OCI-LY7 (cell line): ENCODE measurements around the gene NOXA1. TPM values are rescaled to one million over a fixed set of nuclear protein-coding genes. Genes with fewer than 3 reads are reported as not detected.
A peak's percentile ranks its signal among the peaks of the same experiment; 100 is the strongest.

Source experiments
- BruUV-seq: library from RNA; stranded (reverse); fragments of 400-500 nt; replicated peaks from 2 replicates; lab custom pipeline; 2021; lab: Mats Ljungman, UMichigan
- CTCF ChIA-PET: fragments of 300-600 bp; sonication (Branson Sonifier 250); formaldehyde crosslinking; loops from one replicate; lab custom pipeline; 2022; ENCODE audit warnings: antibody characterized with exemption; ENCODE audit not compliant: unreplicated experiment; lab: Charles Lee
- POLR2A ChIA-PET: fragments of 300-600 bp; sonication (Branson Sonifier 250); formaldehyde crosslinking; loops from one replicate; lab custom pipeline; 2022; ENCODE audit warnings: antibody characterized with exemption; lab: Charles Lee
- DNase-seq: peaks from one replicate; pipeline ENCODE4 v3.0.0-alpha.2; 2015; ENCODE audit warnings: low spot score
- H2AFZ ChIP-seq: fragments of 200-600 bp; sonication (generic), shearing (Covaris generic); 2 replicates; pipeline ENCODE4 v1.6.1; 2014; ENCODE audit warnings: mild to moderate bottlenecking, antibody characterized with exemption, low read length, moderate library complexity
- H3K27ac ChIP-seq: fragments of 200-600 bp; sonication (generic); 2 replicates; pipeline ENCODE4 v1.5.1; 2014; ENCODE audit warnings: mixed run types, low read depth, mild to moderate bottlenecking, moderate library complexity, low read length, inconsistent platforms; ENCODE audit not compliant: poor library complexity, severe bottlenecking
- H3K36me3 ChIP-seq: fragments of 200-600 bp; sonication (generic); 2 replicates; pipeline ENCODE4 v1.6.1; 2014; ENCODE audit warnings: mild to moderate bottlenecking, antibody characterized with exemption, low read length, moderate library complexity, mixed read lengths; ENCODE audit not compliant: insufficient read depth
- H3K4me1 ChIP-seq: fragments of 200-600 bp; sonication (generic); 2 replicates; pipeline ENCODE4 v1.5.1; 2014; ENCODE audit warnings: mild to moderate bottlenecking, low read length; ENCODE audit not compliant: insufficient read depth, poor library complexity, severe bottlenecking
- H3K4me2 ChIP-seq: fragments of 200-600 bp; sonication (generic); 2 replicates; pipeline ENCODE4 v1.6.1; 2014; ENCODE audit warnings: mild to moderate bottlenecking, low read length
- H3K4me3 ChIP-seq: fragments of 200-600 bp; sonication (generic); 2 replicates; pipeline ENCODE4 v1.5.1; 2014; ENCODE audit warnings: mild to moderate bottlenecking, low read depth, low read length; ENCODE audit not compliant: poor library complexity, severe bottlenecking
- H3K79me2 ChIP-seq: fragments of 200-600 bp; sonication (generic); 2 replicates; pipeline ENCODE4 v1.6.1; 2016; ENCODE audit warnings: low read depth, mild to moderate bottlenecking, low read length, moderate library complexity, mixed read lengths; ENCODE audit not compliant: insufficient read depth
- H3K9me2 ChIP-seq: fragments of 200-600 bp; sonication (generic); 2 replicates; pipeline ENCODE4 v1.6.1; 2016; ENCODE audit warnings: mild to moderate bottlenecking, low read length, mixed read lengths; ENCODE audit not compliant: insufficient read depth
- H3K9me3 ChIP-seq: fragments of 200-600 bp; sonication (generic); 2 replicates; pipeline ENCODE4 v1.6.1; 2014; ENCODE audit warnings: mild to moderate bottlenecking, mixed run types, low read length, mixed read lengths
- H4K20me1 ChIP-seq: fragments of 200-600 bp; sonication (generic); 2 replicates; pipeline ENCODE4 v1.6.1; 2014; ENCODE audit warnings: mild to moderate bottlenecking, antibody characterized with exemption, low read length, moderate library complexity, mixed read lengths; ENCODE audit not compliant: insufficient read depth
- CTCF ChIP-seq: fragments of 200-600 bp; sonication (generic); conservative IDR thresholded peaks from 2 replicates; pipeline ENCODE4 v1.5.1; 2014; ENCODE audit warnings: mild to moderate bottlenecking, antibody characterized with exemption, low read length, moderate library complexity, mixed read lengths
- EZH2phosphoT487 ChIP-seq: fragments of 200-600 bp; sonication (generic); IDR thresholded peaks from 2 replicates; pipeline ENCODE4 v1.6.1; 2018; ENCODE audit warnings: low read depth, borderline replicate concordance, mild to moderate bottlenecking, mixed run types, antibody characterized with exemption, low read length, moderate library complexity, mixed read lengths
- intact Hi-C: fragments of 100-400 bp; cut with micrococcal nuclease; formaldehyde crosslinking; loops from one replicate; pipeline ENCODE4 v1.10.0; 2022; ENCODE audit not compliant: unreplicated experiment
- total RNA-seq, 2 experiments: library from RNA; depleted of rRNA in 1 of 2; stranded (reverse); fragments of >200 nt in 1 of 2; shearing (Covaris generic) in 1 of 2; gene quantifications; 2 replicates each; pipeline ENCODE4 v1.2.3, GENCODE V29; 2014 to 2022

The NOXA1 gene
- total RNA-seq, 2 experiments from 2014 or later: not detected

- Histone ChIP-seq H3K36me3 (peaks cover 17% of the 10 kb centered on the region; the same call in 1 of the 2 replicates), H3K9me3 (no peaks in the 10 kb centered on the region), H3K79me2 (no peaks in the 10 kb centered on the region), H3K4me2 (peak overlapping the region; percentile 7; the same call in 1 of the 2 replicates), H3K4me1 (peaks cover 29% of the 10 kb centered on the region), H4K20me1 (no peaks in the 10 kb centered on the region), H2AFZ (no peak overlapping the region), H3K4me3 (no peak overlapping the region), H3K9me2 (no peaks in the 10 kb centered on the region), H3K27ac (no peak overlapping the region)
- BruUV-seq: no TSS peak
- DNase-seq: peak; percentile 80
- no peak for TF ChIP-seq CTCF
- no peak for TF ChIP-seq EZH2phosphoT487
- POLR2A ChIA-PET: interaction anchor here (0.8 kb wide), 1 partner anchor 185 kb away, joined by 3 read pairs; no protein-coding TSS in a partner anchor
- CTCF ChIA-PET: no interaction called here
- intact Hi-C loops: no loop called here
Measured at GRCh38 chr9:137453643-137454081, 30.5 kb downstream of the NOXA1 start.

DNA sequence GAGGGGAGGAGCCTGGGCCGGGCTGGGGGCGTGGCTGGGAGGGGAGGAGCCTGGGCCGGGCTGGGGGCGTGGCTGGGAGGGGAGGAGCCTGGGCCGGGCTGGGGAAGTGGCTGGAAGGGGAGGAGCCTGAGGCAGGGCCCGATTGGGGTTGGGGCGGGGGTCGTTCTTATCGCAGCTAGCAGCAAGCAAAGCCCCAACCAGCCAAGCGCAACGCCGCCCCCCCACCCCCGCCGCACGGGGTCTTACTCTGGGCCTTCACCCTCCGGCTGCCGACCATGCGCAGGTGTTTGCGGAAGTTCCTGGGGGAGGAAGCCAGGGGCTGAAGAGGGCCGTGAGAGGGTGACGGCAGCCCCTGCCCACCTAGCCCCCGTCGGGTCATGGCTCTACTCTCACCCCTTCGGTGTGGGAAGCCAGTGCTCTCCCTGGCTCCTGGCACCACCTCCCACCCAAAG is 31.0 kb downstream of the NOXA1 start:
- peaks cover 29% of the 10 kb centered on the region for H3K4me1 ChIP-seq
- peak overlapping the region; percentile 26; the same call in 1 of the 2 replicates for H2AFZ ChIP-seq
- peak overlapping the region; percentile 68 for H3K4me2 ChIP-seq
- H4K20me1 ChIP-seq: no peaks in the 10 kb centered on the region
- peaks cover 17% of the 10 kb centered on the region; the same call in 1 of the 2 replicates for H3K36me3 ChIP-seq
- H3K27ac ChIP-seq: peak overlapping the region; percentile 10
- peak; percentile 73 for DNase-seq
- no TSS peak for BruUV-seq
- no peak for TF ChIP-seq CTCF
- TF ChIP-seq EZH2phosphoT487: no peak
- no peaks in the 10 kb centered on the region for H3K9me3 ChIP-seq
- no peaks in the 10 kb centered on the region for H3K79me2 ChIP-seq
- H3K9me2 ChIP-seq: no peaks in the 10 kb centered on the region
- peak overlapping the region; percentile 66 for H3K4me3 ChIP-seq
- intact Hi-C loops: no loop called here
- ChIA-PET POLR2A (interaction anchor here (0.6 to 0.8 kb wide), 2 partner anchors 185 to 462 kb away, joined by 3 read pairs; partner anchors contain the start of gene PAXX), CTCF (no interaction called here)
